HepG2 (cell line): Measurements from ENCODE around the gene HS6ST2. TPM values are rescaled to one million over a fixed set of nuclear protein-coding genes. Genes with fewer than 3 reads are reported as not detected.

Source experiments
- ATAC-seq: fragments of 200-7000 bp; cut with Tn5 transposase; 3 replicates; pipeline ENCODE4 v1.9.1; 2020; ENCODE audit warnings: mild to moderate bottlenecking, moderate library complexity
- BruUV-seq: library from RNA; stranded (reverse); fragments of 400-500 nt; replicated peaks from 2 replicates; lab custom pipeline; 2021; lab: Mats Ljungman, UMichigan
- CTCF ChIA-PET: fragments of 300-600 bp; formaldehyde crosslinking; extraction: SDS; loops from one replicate; lab custom pipeline; 2021; ENCODE audit warnings: low total read pairs, inconsistent platforms, low intra/inter-chr PET ratio; lab: Yijun Ruan, JAX
- POLR2A ChIA-PET: fragments of 350-600 bp; sonication (Branson Sonifier 250); formaldehyde crosslinking; loops from one replicate; lab custom pipeline; 2020; ENCODE audit warnings: antibody characterized with exemption, inconsistent platforms; lab: Yijun Ruan, JAX
- DNase-seq: peaks from one replicate; pipeline ENCODE4 v3.0.0-alpha.2; 2015; ENCODE audit warnings: low spot score
- FAIRE-seq: peaks from 3 replicates; lab custom pipeline; 2011; peaks lifted over from hg19 to GRCh38; lab: Jason Lieb, UNC
- H2AFZ ChIP-seq: one replicate; pipeline ENCODE4 v1.6.1; 2011; ENCODE audit warnings: low read length, inconsistent platforms
- H3K27ac ChIP-seq: fragments of 300-600 bp; 3 replicates; pipeline ENCODE4 v1.8.0; 2011; ENCODE audit warnings: mixed run types, mild to moderate bottlenecking, mixed read lengths, low read length, inconsistent platforms; ENCODE audit not compliant: insufficient read depth; ENCODE audit errors: extremely low read length
- H3K27me3 ChIP-seq, 2 experiments: fragments of 200-600 bp in 1 of 2; 2 replicates in 1 of 2; 3 replicates in 1 of 2; pipeline versions ENCODE4 v1.6.0 to v1.8.0; 2011; ENCODE audit warnings: low read length in 2 of 2, mild to moderate bottlenecking in 2 of 2, moderate library complexity in 2 of 2, inconsistent platforms in 1 of 2; ENCODE audit not compliant: insufficient read depth in 2 of 2, control insufficient read depth in 1 of 2
- H3K36me3 ChIP-seq, 2 experiments: fragments of 200-600 bp in 1 of 2; replicated peaks in 1 of 2; 2 replicates in 1 of 2; 3 replicates in 1 of 2; pipeline versions ENCODE4 v1.5.1 to v1.8.0; 2011; ENCODE audit warnings: low read length in 2 of 2, inconsistent platforms in 1 of 2; ENCODE audit not compliant: insufficient read depth in 2 of 2, control insufficient read depth in 1 of 2
- H3K4me1 ChIP-seq: 2 replicates; pipeline ENCODE4 v1.5.1; 2012; ENCODE audit warnings: low read length, inconsistent platforms; ENCODE audit not compliant: insufficient read depth
- H3K4me2 ChIP-seq: 2 replicates; pipeline ENCODE4 v1.6.0; 2011; ENCODE audit warnings: low read depth, low read length, inconsistent platforms
- H3K4me3 ChIP-seq, 3 experiments: fragments of 200-600 bp in 1 of 3; sonication (generic), shearing (Covaris generic) in 1 of 3; replicated peaks in 1 of 3; 2 replicates each; pipeline ENCODE4 v1.5.1; 2011 to 2016; ENCODE audit warnings: low read length in 3 of 3, inconsistent platforms in 2 of 3, low read depth in 2 of 3, mild to moderate bottlenecking in 2 of 3, control low read depth in 1 of 3, mixed read lengths in 1 of 3; ENCODE audit not compliant: insufficient read depth in 1 of 3
- H3K79me2 ChIP-seq: one replicate; pipeline ENCODE4 v1.6.1; 2011; ENCODE audit warnings: low read length, inconsistent platforms; ENCODE audit not compliant: insufficient read depth
- H3K9ac ChIP-seq: 2 replicates; pipeline ENCODE4 v1.6.0; 2011; ENCODE audit warnings: mild to moderate bottlenecking, low read depth, low read length, inconsistent platforms; ENCODE audit not compliant: insufficient read depth
- H3K9me3 ChIP-seq: 2 replicates; pipeline ENCODE4 v1.5.1; 2012; ENCODE audit warnings: mild to moderate bottlenecking, low read length
- H4K20me1 ChIP-seq: 2 replicates; pipeline ENCODE4 v1.6.0; 2011; ENCODE audit warnings: inconsistent platforms, mild to moderate bottlenecking, low read length, moderate library complexity; ENCODE audit not compliant: insufficient read depth
- FOXP1 ChIP-seq, 2 experiments: fragments of 450-650 bp in 1 of 2; IDR thresholded peaks; 2 replicates each; pipeline ENCODE4 v1.6.1; 2017 to 2018; ENCODE audit warnings: antibody characterized with exemption in 1 of 2
- HNF4G ChIP-seq, 2 experiments: sonication (generic) in 1 of 2; formaldehyde crosslinking in 1 of 2; IDR thresholded peaks; 2 replicates each; pipeline versions ENCODE4 v1.4.0 to v1.6.1; 2011 to 2020; ENCODE audit warnings: borderline replicate concordance in 2 of 2, low read depth in 2 of 2, mild to moderate bottlenecking in 2 of 2, low read length in 1 of 2, missing genetic modification reagents in 1 of 2, moderate library complexity in 1 of 2
- NFYB ChIP-seq: sonication (generic); formaldehyde crosslinking; IDR thresholded peaks from 2 replicates; pipeline ENCODE4 v1.4.0; 2020; ENCODE audit warnings: missing genetic modification reagents
- NFYC ChIP-seq: IDR thresholded peaks from 2 replicates; pipeline ENCODE4 v1.6.1; 2016; ENCODE audit warnings: missing genetic modification reagents, missing compliant biosample characterization
- NR2F6 ChIP-seq, 2 experiments: IDR thresholded peaks; 2 replicates each; pipeline ENCODE4 v1.6.1; 2016; ENCODE audit warnings: antibody characterized with exemption in 1 of 2, mild to moderate bottlenecking in 1 of 2
- ONECUT2 ChIP-seq: sonication (generic); formaldehyde crosslinking; IDR thresholded peaks from 2 replicates; pipeline ENCODE4 v1.4.0; 2020; ENCODE audit warnings: missing genetic modification reagents
- WGBS: methylation state at CpG from one replicate; pipeline ENCODE4 v1.1.6; 2017; ENCODE audit warnings: low lambda C conversion rate; 5-methylcytosine and 5-hydroxymethylcytosine counted together
- in situ Hi-C: cut with HindIII; loops from 2 replicates; pipeline ENCODE4 v1.10.0; 2017; ENCODE audit warnings: low pct_unique_long_range_greater_than_20kb; ENCODE audit not compliant: extremely low pct_ligation_motif_present
- intact Hi-C: fragments of 100-400 bp; cut with micrococcal nuclease; formaldehyde crosslinking; loops from one replicate; pipeline ENCODE4 v1.10.0; 2022; ENCODE audit not compliant: unreplicated experiment
- polyA plus RNA-seq, 8 experiments: library from polyadenylated mRNA; depleted of rRNA in 3 of 8; stranded (reverse) in 7 of 8; unstranded in 1 of 8; fragments of >200 nt; fragmentation: Illumina TruSeq in 4 of 8; extraction: Trizol in 4 of 8; gene quantifications; 2 replicates each; pipeline versions ENCODE4 v1.2.1 to v1.2.3, GENCODE V29; 2011 to 2016; ENCODE audit warnings: low read depth in 4 of 8, missing spikeins in 1 of 8, mixed read lengths in 1 of 8; ENCODE audit not compliant: insufficient read depth in 1 of 8
- total RNA-seq, 5 experiments: library from RNA; depleted of rRNA; stranded (reverse); fragments of >200 nt; fragmentation: Illumina TruSeq; extraction: Trizol; gene quantifications; 2 replicates each; pipeline ENCODE4 v1.2.3, GENCODE V29; 2016; ENCODE audit warnings: low read depth in 1 of 5
- TF ChIP-seq, protein P1 (sequence below): sonication (generic); formaldehyde crosslinking; IDR thresholded peaks from 2 replicates; pipeline ENCODE4 v1.4.0; 2020; ENCODE audit warnings: mild to moderate bottlenecking, missing genetic modification reagents
- TF ChIP-seq, protein P2 (sequence below): sonication (generic); formaldehyde crosslinking; IDR thresholded peaks from 2 replicates; pipeline ENCODE4 v1.4.0; 2020; ENCODE audit warnings: missing genetic modification reagents, mild to moderate bottlenecking, borderline replicate concordance
- TF ChIP-seq, protein P3 (sequence below): IDR thresholded peaks from 2 replicates; pipeline ENCODE4 v1.6.1; 2016; ENCODE audit warnings: control low read depth

The HS6ST2 gene
- total and polyA plus RNA-seq, 2 of the 13 experiments (the other 11 are each of a cell fraction or from before 2014, with no cell fraction given), result 0.05 TPM; not detected in 1

DNA sequence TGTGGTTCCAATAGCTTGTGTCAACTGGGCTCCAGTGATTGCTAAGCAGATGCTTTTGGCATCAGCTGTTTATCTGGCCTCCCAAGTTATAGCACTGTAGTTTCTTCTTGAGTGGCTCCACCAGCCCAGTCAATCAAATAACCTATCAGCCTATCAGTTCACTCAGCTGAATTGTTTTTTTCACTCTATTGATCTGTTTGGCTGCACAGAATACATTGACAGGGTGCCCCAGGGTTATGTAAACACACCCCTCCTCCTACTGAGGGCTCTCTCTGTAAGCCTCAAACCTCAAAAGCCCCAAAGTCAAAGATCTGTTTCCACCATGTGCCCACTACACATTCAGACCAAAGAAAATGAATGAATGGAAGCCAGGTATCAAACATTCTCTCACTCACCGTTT is 214.0 kb downstream of the HS6ST2 start:
- peak; percentile 1 for DNase-seq
- 0 out of 2 replicates have a peak, but pooled peaks have one; percentile 15 for TF ChIP-seq NFYC (CRISPR knock-in tag)
- TF ChIP-seq FOXP1 (IDR thresholded peaks at IDR 0.05), result no peak
- TF ChIP-seq FOXP1 (CRISPR knock-in tag; IDR thresholded peaks at IDR 0.05), result 0 out of 2 replicates have a peak, but pooled peaks have one; percentile 17
- TF ChIP-seq ONECUT2 (CRISPR knock-in tag), result peak; percentile 40; the same call in 1 of the 2 replicates
- TF ChIP-seq, protein P1, sequence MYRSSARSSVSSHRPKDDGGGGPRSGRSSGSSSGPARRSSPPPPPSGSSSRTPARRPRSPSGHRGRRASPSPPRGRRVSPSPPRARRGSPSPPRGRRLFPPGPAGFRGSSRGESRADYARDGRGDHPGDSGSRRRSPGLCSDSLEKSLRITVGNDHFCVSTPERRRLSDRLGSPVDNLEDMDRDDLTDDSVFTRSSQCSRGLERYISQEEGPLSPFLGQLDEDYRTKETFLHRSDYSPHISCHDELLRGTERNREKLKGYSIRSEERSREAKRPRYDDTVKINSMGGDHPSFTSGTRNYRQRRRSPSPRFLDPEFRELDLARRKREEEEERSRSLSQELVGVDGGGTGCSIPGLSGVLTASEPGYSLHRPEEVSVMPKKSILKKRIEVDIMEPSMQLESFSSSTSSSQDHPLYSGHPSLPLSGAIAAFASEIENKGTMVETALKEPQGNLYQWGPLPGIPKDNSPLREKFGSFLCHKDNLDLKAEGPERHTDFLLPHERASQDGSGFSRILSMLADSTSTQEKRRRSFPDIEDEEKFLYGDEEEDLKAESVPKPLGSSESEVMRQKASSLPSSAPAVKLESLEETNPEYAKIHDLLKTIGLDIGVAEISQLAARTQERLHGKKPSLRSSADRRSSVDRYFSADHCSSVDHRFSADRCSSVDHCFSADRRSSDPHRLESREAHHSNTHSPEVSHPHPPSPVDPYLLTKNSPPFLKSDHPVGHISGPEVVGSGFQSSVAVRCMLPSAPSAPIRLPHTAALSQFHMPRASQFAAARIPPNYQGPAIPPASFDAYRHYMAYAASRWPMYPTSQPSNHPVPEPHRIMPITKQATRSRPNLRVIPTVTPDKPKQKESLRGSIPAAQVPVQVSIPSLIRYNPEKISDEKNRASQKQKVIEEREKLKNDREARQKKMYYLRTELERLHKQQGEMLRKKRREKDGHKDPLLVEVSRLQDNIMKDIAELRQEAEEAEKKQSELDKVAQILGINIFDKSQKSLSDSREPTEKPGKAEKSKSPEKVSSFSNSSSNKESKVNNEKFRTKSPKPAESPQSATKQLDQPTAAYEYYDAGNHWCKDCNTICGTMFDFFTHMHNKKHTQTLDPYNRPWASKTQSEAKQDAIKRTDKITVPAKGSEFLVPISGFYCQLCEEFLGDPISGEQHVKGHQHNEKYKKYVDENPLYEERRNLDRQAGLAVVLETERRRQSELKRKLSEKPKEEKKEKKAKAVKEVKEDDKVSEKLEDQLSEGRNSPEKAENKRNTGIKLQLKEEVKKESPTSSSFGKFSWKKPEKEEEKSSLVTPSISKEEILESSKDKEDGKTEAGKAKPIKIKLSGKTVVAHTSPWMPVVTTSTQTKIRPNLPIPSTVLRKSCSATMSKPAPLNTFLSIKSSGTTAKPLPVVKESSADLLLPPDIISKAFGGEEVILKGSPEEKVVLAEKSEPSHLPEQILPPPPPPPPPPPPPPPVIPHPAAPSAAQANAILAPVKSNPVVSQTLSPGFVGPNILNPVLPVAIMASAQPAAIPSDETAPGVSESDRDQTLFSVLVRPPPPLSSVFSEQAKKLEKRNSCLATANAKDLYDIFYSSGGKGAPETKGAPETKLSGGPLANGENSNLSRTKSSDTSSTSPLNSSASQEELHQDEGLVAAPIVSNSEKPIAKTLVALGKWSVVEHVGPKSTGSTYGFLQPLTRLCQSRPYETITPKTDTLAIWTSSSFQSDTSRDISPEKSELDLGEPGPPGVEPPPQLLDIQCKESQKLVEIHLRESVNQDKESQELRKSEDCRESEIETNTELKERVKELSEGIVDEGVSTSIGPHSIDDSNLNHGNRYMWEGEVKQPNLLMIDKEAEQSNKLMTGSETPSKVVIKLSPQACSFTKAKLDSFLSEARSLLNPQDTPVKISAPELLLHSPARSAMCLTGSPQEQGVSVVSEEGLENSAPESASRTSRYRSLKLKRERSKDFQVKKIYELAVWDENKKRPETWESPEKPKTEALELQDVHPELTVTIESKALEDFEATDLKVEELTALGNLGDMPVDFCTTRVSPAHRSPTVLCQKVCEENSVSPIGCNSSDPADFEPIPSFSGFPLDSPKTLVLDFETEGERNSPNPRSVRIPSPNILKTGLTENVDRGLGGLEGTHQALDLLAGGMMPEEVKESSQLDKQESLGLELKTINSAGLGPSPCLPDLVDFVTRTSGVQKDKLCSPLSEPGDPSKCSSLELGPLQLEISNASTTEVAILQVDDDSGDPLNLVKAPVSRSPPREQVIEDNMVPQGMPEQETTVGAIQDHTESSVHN (CRISPR knock-in tag), result no peak
- peak; percentile 27; the same call in 1 of the 2 replicates for TF ChIP-seq NFYB (CRISPR knock-in tag)
- TF ChIP-seq, protein P2, sequence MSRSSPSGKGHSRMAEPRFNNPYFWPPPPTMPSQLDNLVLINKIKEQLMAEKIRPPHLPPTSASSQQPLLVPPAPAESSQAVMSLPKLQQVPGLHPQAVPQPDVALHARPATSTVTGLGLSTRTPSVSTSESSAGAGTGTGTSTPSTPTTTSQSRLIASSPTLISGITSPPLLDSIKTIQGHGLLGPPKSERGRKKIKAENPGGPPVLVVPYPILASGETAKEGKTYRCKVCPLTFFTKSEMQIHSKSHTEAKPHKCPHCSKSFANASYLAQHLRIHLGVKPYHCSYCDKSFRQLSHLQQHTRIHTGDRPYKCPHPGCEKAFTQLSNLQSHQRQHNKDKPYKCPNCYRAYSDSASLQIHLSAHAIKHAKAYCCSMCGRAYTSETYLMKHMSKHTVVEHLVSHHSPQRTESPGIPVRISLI, result peak; percentile 56; the same call in 1 of the 2 replicates
- peak; percentile 42; the same call in 1 of the 2 replicates for TF ChIP-seq NR2F6 (IDR thresholded peaks at IDR 0.05)
- TF ChIP-seq NR2F6 (CRISPR knock-in tag; IDR thresholded peaks at IDR 0.05), result no peak
- TF ChIP-seq, protein P3, sequence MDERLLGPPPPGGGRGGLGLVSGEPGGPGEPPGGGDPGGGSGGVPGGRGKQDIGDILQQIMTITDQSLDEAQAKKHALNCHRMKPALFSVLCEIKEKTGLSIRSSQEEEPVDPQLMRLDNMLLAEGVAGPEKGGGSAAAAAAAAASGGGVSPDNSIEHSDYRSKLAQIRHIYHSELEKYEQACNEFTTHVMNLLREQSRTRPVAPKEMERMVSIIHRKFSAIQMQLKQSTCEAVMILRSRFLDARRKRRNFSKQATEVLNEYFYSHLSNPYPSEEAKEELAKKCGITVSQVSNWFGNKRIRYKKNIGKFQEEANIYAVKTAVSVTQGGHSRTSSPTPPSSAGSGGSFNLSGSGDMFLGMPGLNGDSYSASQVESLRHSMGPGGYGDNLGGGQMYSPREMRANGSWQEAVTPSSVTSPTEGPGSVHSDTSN, result peak; percentile 61; the same call in 1 of the 2 replicates
- no peak for TF ChIP-seq HNF4G (IDR thresholded peaks at IDR 0.05; ENCODE audit: borderline replicate concordance, low read depth, low read length)
- no peak for TF ChIP-seq HNF4G (CRISPR knock-in tag; IDR thresholded peaks at IDR 0.05; ENCODE audit: borderline replicate concordance, low read depth)
- no peaks in the 10 kb centered on the region for H3K9me3 ChIP-seq
- H3K4me1 ChIP-seq, result no peaks in the 10 kb centered on the region
- no peak overlapping the region for H3K4me2 ChIP-seq
- no peak overlapping the region for H3K4me3 ChIP-seq
- H3K27me3 ChIP-seq, result no peaks in the 10 kb centered on the region
- POLR2A ChIA-PET, result no interaction called here
- no peak overlapping the region for H3K27ac ChIP-seq
- no peak overlapping the region for H3K9ac ChIP-seq
- intact Hi-C loops, result no loop called here
- CTCF ChIA-PET, result no interaction called here
- in situ Hi-C loops, result loop anchor here (25.0 kb wide), 1 partner anchor 443 kb away; no protein-coding TSS in a partner anchor
- WGBS, result 0% methylated on average over 1 of the region's 1 CpG
- H3K36me3 ChIP-seq, result no peaks in the 10 kb centered on the region
- ATAC-seq, result peak; percentile 75
- H2AFZ ChIP-seq, result no peak overlapping the region
- BruUV-seq, result no TSS peak
- H4K20me1 ChIP-seq, result no peaks in the 10 kb centered on the region
- no peak for FAIRE-seq
- H3K79me2 ChIP-seq, result no peaks in the 10 kb centered on the region
